ENCODE measurements around the gene DPM3. TPM values are rescaled to one million over a fixed set of nuclear protein-coding genes. Genes with fewer than 3 reads are reported as not detected.
A peak's percentile ranks its signal among the peaks of the same experiment; 100 is the strongest.

Gene DPM3
- total RNA-seq, 1 experiment from 2014 or later, result 83.7 TPM

DNA sequence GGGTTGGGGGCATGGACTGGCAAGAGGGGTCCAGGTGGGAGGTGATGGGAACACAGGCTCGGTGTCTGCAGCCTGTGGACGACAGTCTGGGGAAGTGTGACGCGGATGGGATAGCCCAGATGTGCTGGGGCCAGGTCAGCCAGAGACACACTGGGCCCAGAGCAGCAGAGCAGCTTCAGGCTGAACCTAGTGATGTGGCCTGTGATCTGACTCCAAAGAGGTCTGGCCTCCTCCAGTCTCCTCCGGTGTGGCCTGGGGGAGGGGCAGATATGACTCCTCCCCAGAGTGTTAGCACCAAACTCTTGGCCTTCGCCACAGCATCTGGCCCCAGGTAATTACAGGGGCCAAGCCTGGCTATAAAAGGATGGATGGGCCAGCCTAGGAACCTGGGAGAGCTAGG, 48.2 kb downstream of the DPM3 start:
- no peak overlapping the region for H3K27ac ChIP-seq
- H2AFZ ChIP-seq, result no peak overlapping the region
- no peak overlapping the region for H3K4me2 ChIP-seq
- no peaks in the 10 kb centered on the region for H3K9me3 ChIP-seq (ENCODE audit: insufficient read depth, low read depth)
- no peaks in the 10 kb centered on the region for H3K9me2 ChIP-seq (ENCODE audit: insufficient read depth)
- 0 out of 2 replicates have a peak, but pooled peaks cover 4% of the 10 kb centered on the region for H3K4me1 ChIP-seq (replicated peaks; ENCODE audit: insufficient read depth)
- no peak for TF ChIP-seq EZH2 (IDR thresholded peaks at IDR 0.05; ENCODE audit: low read depth)
- TF ChIP-seq, protein P1, sequence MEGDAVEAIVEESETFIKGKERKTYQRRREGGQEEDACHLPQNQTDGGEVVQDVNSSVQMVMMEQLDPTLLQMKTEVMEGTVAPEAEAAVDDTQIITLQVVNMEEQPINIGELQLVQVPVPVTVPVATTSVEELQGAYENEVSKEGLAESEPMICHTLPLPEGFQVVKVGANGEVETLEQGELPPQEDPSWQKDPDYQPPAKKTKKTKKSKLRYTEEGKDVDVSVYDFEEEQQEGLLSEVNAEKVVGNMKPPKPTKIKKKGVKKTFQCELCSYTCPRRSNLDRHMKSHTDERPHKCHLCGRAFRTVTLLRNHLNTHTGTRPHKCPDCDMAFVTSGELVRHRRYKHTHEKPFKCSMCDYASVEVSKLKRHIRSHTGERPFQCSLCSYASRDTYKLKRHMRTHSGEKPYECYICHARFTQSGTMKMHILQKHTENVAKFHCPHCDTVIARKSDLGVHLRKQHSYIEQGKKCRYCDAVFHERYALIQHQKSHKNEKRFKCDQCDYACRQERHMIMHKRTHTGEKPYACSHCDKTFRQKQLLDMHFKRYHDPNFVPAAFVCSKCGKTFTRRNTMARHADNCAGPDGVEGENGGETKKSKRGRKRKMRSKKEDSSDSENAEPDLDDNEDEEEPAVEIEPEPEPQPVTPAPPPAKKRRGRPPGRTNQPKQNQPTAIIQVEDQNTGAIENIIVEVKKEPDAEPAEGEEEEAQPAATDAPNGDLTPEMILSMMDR (conservative IDR thresholded peaks at IDR 0.05), result no peak
- intact Hi-C loops (cut with micrococcal nuclease; ENCODE audit: unreplicated experiment), result no loop called here
- ChIA-PET CTCF (interaction anchor here (0.6 to 2.0 kb wide), 9 partner anchors 37 to 606 kb away, joined by 3 to 20 read pairs (median 4); partner anchors contain the start of gene KRTCAP2), POLR2A (ENCODE audit: unreplicated experiment) (no interaction called here)
- H4K20me1 ChIP-seq (ENCODE audit: insufficient read depth), result no peaks in the 10 kb centered on the region
- peaks cover 8% of the 10 kb centered on the region; the same call in 1 of the 2 replicates for H3F3A ChIP-seq (ENCODE audit: insufficient read depth, low read depth)
- no peaks in the 10 kb centered on the region for H3K79me2 ChIP-seq (ENCODE audit: low read depth)
- DNase-seq, result no peak
- H3K4me3 ChIP-seq, result no peak overlapping the region
- no TSS peak for BruUV-seq (replicated peaks)
- H3K36me3 ChIP-seq (ENCODE audit: low read depth), result no peaks in the 10 kb centered on the region
- no peaks in the 10 kb centered on the region for H3K27me3 ChIP-seq (ENCODE audit: insufficient read depth, low read depth)

DNA sequence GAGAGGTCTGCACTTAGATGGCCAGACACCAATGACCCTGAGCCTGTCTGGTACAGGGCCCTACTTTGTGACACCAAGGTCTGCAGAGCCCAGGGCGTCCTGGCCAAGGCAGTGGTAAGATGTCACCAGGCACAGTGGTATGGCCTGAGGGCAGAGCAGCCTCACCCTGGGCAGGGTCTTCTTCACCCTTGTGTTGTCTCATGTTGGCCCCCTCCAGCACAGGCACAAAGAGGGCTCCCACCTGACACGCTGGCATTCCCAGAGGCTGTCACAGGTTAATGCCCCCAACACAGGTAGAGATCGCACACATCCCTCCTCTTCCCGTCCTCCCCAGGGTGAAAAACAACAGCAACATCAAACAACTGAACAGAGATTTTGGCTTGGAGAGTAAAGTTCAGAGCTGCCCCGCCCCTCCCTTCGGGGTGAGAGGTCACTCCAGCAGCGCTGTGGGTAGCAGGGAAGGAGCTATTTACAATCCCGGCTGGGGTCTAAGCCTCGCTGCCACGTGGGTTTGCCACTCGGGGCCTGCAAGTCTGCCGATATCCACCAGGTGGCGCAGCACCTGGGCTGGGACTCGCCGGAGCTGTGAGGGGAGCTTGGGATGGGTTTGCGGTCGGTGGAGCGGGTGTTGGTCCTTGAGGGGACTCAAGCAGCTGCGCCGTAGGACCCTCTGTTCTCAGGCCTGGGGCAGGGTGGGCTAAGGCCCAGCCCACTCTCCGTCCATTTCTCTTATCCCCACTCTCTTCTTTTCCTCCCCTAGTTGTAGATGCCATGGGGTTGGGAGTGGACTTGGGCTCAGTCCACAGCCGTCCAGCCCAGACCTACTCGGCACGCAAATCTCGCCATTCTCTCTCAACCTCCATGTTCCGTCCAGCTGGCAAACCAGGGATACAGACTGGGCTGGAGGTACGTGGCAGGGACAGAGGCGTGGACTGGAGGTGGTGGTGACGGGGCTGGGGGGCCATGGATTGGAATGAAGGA, 49.0 kb downstream of the DPM3 start:
- H2AFZ ChIP-seq, result peak overlapping the region; percentile 58
- TF ChIP-seq EZH2 (IDR thresholded peaks at IDR 0.05; ENCODE audit: low read depth), result no peak
- TF ChIP-seq, protein P1 (conservative IDR thresholded peaks at IDR 0.05), result peak; percentile 97
- H3F3A ChIP-seq (ENCODE audit: insufficient read depth, low read depth), result peaks cover 8% of the 10 kb centered on the region; the same call in 1 of the 2 replicates
- no peaks in the 10 kb centered on the region for H3K79me2 ChIP-seq (ENCODE audit: low read depth)
- no TSS peak for BruUV-seq (replicated peaks)
- H3K4me2 ChIP-seq, result peak overlapping the region; percentile 60
- 0 out of 2 replicates have a peak, but pooled peaks cover 5% of the 10 kb centered on the region for H3K4me1 ChIP-seq (replicated peaks; ENCODE audit: insufficient read depth)
- no peaks in the 10 kb centered on the region for H3K27me3 ChIP-seq (ENCODE audit: insufficient read depth, low read depth)
- intact Hi-C loops (cut with micrococcal nuclease; ENCODE audit: unreplicated experiment), result loop anchor here (1.0 kb wide), 1 partner anchor 76 kb away; no protein-coding TSS in a partner anchor
- H3K9me3 ChIP-seq (ENCODE audit: insufficient read depth, low read depth), result no peaks in the 10 kb centered on the region
- peak; percentile 51 to 79 for DNase-seq
- no peaks in the 10 kb centered on the region for H4K20me1 ChIP-seq (ENCODE audit: insufficient read depth)
- no peak overlapping the region for H3K4me3 ChIP-seq
- POLR2A ChIA-PET (ENCODE audit: unreplicated experiment), result interaction anchor here (0.6 to 0.7 kb wide), 2 partner anchors 43 to 82 kb away, joined by 3 to 15 read pairs; partner anchors contain the start of gene KRTCAP2
- CTCF ChIA-PET, result interaction anchor here (0.6 to 2.0 kb wide), 12 partner anchors 37 to 606 kb away, joined by 3 to 20 read pairs (median 3); partner anchors contain the start of gene KRTCAP2
- H3K27ac ChIP-seq, result no peak overlapping the region
- H3K36me3 ChIP-seq (ENCODE audit: low read depth), result no peaks in the 10 kb centered on the region
- no peaks in the 10 kb centered on the region for H3K9me2 ChIP-seq (ENCODE audit: insufficient read depth)

Other genes starting within 250 kb of the DPM3 start
- 27.1 and 38.2 TPM in 2 replicates for gene PMVK, start 203.8 kb downstream of the DPM3 start, total RNA-seq (2021)
- gene PBXIP1, start 184.4 kb downstream of the DPM3 start, total RNA-seq (2021), result 36.3 and 40.2 TPM in 2 replicates
- 30.0 and 33.2 TPM in 2 replicates for gene PYGO2, start 178.7 kb downstream of the DPM3 start, total RNA-seq (2021)
- 162 and 210 TPM in 2 replicates for gene SHC1, start 169.8 kb downstream of the DPM3 start, total RNA-seq (2021)
- 236 and 300 TPM in 2 replicates for gene CKS1B, start 165.8 kb downstream of the DPM3 start, total RNA-seq (2021)
- gene FLAD1, start 157.2 kb downstream of the DPM3 start, total RNA-seq (2021), result 47.9 and 54.2 TPM in 2 replicates
- 1.2 and 1.3 TPM in 2 replicates for gene LENEP, start 146.9 kb downstream of the DPM3 start, total RNA-seq (2021)
- gene ZBTB7B, start 137.7 kb downstream of the DPM3 start, total RNA-seq (2021), result 38.6 and 44.1 TPM in 2 replicates
- 4.4 and 4.7 TPM in 2 replicates for gene DCST2, start 106.8 kb downstream of the DPM3 start, total RNA-seq (2021)
- 0.22 and 0.43 TPM in 2 replicates for gene DCST1, start 106.7 kb downstream of the DPM3 start, total RNA-seq (2021)
- 187 and 195 TPM in 2 replicates for gene ADAM15, start 89.2 kb downstream of the DPM3 start, total RNA-seq (2021)
- gene EFNA4, start 76.8 kb downstream of the DPM3 start, total RNA-seq (2021), result 14.0 and 17.3 TPM in 2 replicates
- 6.7 and 8.8 TPM in 2 replicates for gene EFNA3, start 61.7 kb downstream of the DPM3 start, total RNA-seq (2021)
- gene EFNA1, start 12.7 kb downstream of the DPM3 start, total RNA-seq (2021), result 30.6 and 35.7 TPM in 2 replicates
- gene SLC50A1, start 4.7 kb downstream of the DPM3 start, total RNA-seq (2021), result 54.9 and 67.6 TPM in 2 replicates
- 112 and 156 TPM in 2 replicates for gene KRTCAP2, start 32.8 kb upstream of the DPM3 start, total RNA-seq (2021)
- 6.0 and 6.2 TPM in 2 replicates for gene TRIM46, start 33.3 kb upstream of the DPM3 start, total RNA-seq (2021)
- gene THBS3, start 67.4 kb upstream of the DPM3 start, total RNA-seq (2021), result 45.4 and 58.8 TPM in 2 replicates
- gene MTX1, start 68.2 kb upstream of the DPM3 start, total RNA-seq (2021), result 56.1 and 68.9 TPM in 2 replicates
- 56.9 and 60.8 TPM in 2 replicates for gene ENTREP3, start 115.0 kb upstream of the DPM3 start, total RNA-seq (2021)
- 56.9 and 64.1 TPM in 2 replicates for gene SCAMP3, start 121.8 kb upstream of the DPM3 start, total RNA-seq (2021)
- gene CLK2, start 133.0 kb upstream of the DPM3 start, total RNA-seq (2021), result 39.1 and 43.9 TPM in 2 replicates
- gene HCN3, start 136.9 kb upstream of the DPM3 start, total RNA-seq (2021), result 6.6 and 7.5 TPM in 2 replicates
- gene PKLR, start 160.9 kb upstream of the DPM3 start, total RNA-seq (2021), result not detected in 2 replicates
- 397 and 568 TPM in 2 replicates for gene FDPS, start 168.3 kb upstream of the DPM3 start, total RNA-seq (2021)
- gene RUSC1, start 180.4 kb upstream of the DPM3 start, total RNA-seq (2021), result 43.4 and 45.3 TPM in 2 replicates